HepG2 (cell line): ENCODE data around the gene TBX5. TPM values are rescaled to one million over a fixed set of nuclear protein-coding genes. Genes with fewer than 3 reads are reported as not detected.

Experiments
- ATAC-seq: fragments of 200-7000 bp; cut with Tn5 transposase; 3 replicates; pipeline ENCODE4 v1.9.1; 2020; ENCODE audit warnings: mild to moderate bottlenecking, moderate library complexity
- BruUV-seq: library from RNA; stranded (reverse); fragments of 400-500 nt; replicated peaks from 2 replicates; lab custom pipeline; 2021; lab: Mats Ljungman, UMichigan
- CTCF ChIA-PET: fragments of 300-600 bp; formaldehyde crosslinking; extraction: SDS; loops from one replicate; lab custom pipeline; 2021; ENCODE audit warnings: low total read pairs, inconsistent platforms, low intra/inter-chr PET ratio; lab: Yijun Ruan, JAX
- POLR2A ChIA-PET: fragments of 350-600 bp; sonication (Branson Sonifier 250); formaldehyde crosslinking; loops from one replicate; lab custom pipeline; 2020; ENCODE audit warnings: antibody characterized with exemption, inconsistent platforms; lab: Yijun Ruan, JAX
- DNase-seq: peaks from one replicate; pipeline ENCODE4 v3.0.0-alpha.2; 2015; ENCODE audit warnings: low spot score
- FAIRE-seq: peaks from 3 replicates; lab custom pipeline; 2011; peaks lifted over from hg19 to GRCh38; lab: Jason Lieb, UNC
- H2AFZ ChIP-seq: one replicate; pipeline ENCODE4 v1.6.1; 2011; ENCODE audit warnings: low read length, inconsistent platforms
- H3K27ac ChIP-seq: fragments of 300-600 bp; 3 replicates; pipeline ENCODE4 v1.8.0; 2011; ENCODE audit warnings: mixed run types, mild to moderate bottlenecking, mixed read lengths, low read length, inconsistent platforms; ENCODE audit not compliant: insufficient read depth; ENCODE audit errors: extremely low read length
- H3K27me3 ChIP-seq, 2 experiments: fragments of 200-600 bp in 1 of 2; 2 replicates in 1 of 2; 3 replicates in 1 of 2; pipeline versions ENCODE4 v1.6.0 to v1.8.0; 2011; ENCODE audit warnings: low read length in 2 of 2, mild to moderate bottlenecking in 2 of 2, moderate library complexity in 2 of 2, inconsistent platforms in 1 of 2; ENCODE audit not compliant: insufficient read depth in 2 of 2, control insufficient read depth in 1 of 2
- H3K36me3 ChIP-seq, 2 experiments: fragments of 200-600 bp in 1 of 2; replicated peaks in 1 of 2; 2 replicates in 1 of 2; 3 replicates in 1 of 2; pipeline versions ENCODE4 v1.5.1 to v1.8.0; 2011; ENCODE audit warnings: low read length in 2 of 2, inconsistent platforms in 1 of 2; ENCODE audit not compliant: insufficient read depth in 2 of 2, control insufficient read depth in 1 of 2
- H3K4me1 ChIP-seq: 2 replicates; pipeline ENCODE4 v1.5.1; 2012; ENCODE audit warnings: low read length, inconsistent platforms; ENCODE audit not compliant: insufficient read depth
- H3K4me2 ChIP-seq: 2 replicates; pipeline ENCODE4 v1.6.0; 2011; ENCODE audit warnings: low read depth, low read length, inconsistent platforms
- H3K4me3 ChIP-seq, 3 experiments: fragments of 200-600 bp in 1 of 3; sonication (generic), shearing (Covaris generic) in 1 of 3; replicated peaks in 1 of 3; 2 replicates each; pipeline ENCODE4 v1.5.1; 2011 to 2016; ENCODE audit warnings: low read length in 3 of 3, inconsistent platforms in 2 of 3, low read depth in 2 of 3, mild to moderate bottlenecking in 2 of 3, control low read depth in 1 of 3, mixed read lengths in 1 of 3; ENCODE audit not compliant: insufficient read depth in 1 of 3
- H3K79me2 ChIP-seq: one replicate; pipeline ENCODE4 v1.6.1; 2011; ENCODE audit warnings: low read length, inconsistent platforms; ENCODE audit not compliant: insufficient read depth
- H3K9ac ChIP-seq: 2 replicates; pipeline ENCODE4 v1.6.0; 2011; ENCODE audit warnings: mild to moderate bottlenecking, low read depth, low read length, inconsistent platforms; ENCODE audit not compliant: insufficient read depth
- H3K9me3 ChIP-seq: 2 replicates; pipeline ENCODE4 v1.5.1; 2012; ENCODE audit warnings: mild to moderate bottlenecking, low read length
- H4K20me1 ChIP-seq: 2 replicates; pipeline ENCODE4 v1.6.0; 2011; ENCODE audit warnings: inconsistent platforms, mild to moderate bottlenecking, low read length, moderate library complexity; ENCODE audit not compliant: insufficient read depth
- ATF1 ChIP-seq: IDR thresholded peaks from 2 replicates; pipeline ENCODE4 v1.6.1; 2016; ENCODE audit warnings: mild to moderate bottlenecking, control low read depth
- BCLAF1 ChIP-seq: fragments of 450-650 bp; IDR thresholded peaks from 2 replicates; pipeline ENCODE4 v1.6.1; 2017; ENCODE audit warnings: mild to moderate bottlenecking
- ZIK1 ChIP-seq: sonication (generic); formaldehyde crosslinking; IDR thresholded peaks from 2 replicates; pipeline ENCODE4 v1.5.0; 2020; ENCODE audit warnings: mild to moderate bottlenecking, low read depth, missing genetic modification reagents, borderline replicate concordance
- ZNF607 ChIP-seq: sonication (generic); formaldehyde crosslinking; IDR thresholded peaks from 2 replicates; pipeline ENCODE4 v1.5.1; 2020; ENCODE audit warnings: missing genetic modification reagents, mild to moderate bottlenecking, borderline replicate concordance
- ZUFSP ChIP-seq: sonication (generic); formaldehyde crosslinking; IDR thresholded peaks from 2 replicates; pipeline ENCODE4 v1.9.0; 2021; ENCODE audit warnings: missing genetic modification reagents, mild to moderate bottlenecking, borderline replicate concordance
- WGBS: methylation state at CpG from one replicate; pipeline ENCODE4 v1.1.6; 2017; ENCODE audit warnings: low lambda C conversion rate; 5-methylcytosine and 5-hydroxymethylcytosine counted together
- in situ Hi-C: cut with HindIII; loops from 2 replicates; pipeline ENCODE4 v1.10.0; 2017; ENCODE audit warnings: low pct_unique_long_range_greater_than_20kb; ENCODE audit not compliant: extremely low pct_ligation_motif_present
- intact Hi-C: fragments of 100-400 bp; cut with micrococcal nuclease; formaldehyde crosslinking; loops from one replicate; pipeline ENCODE4 v1.10.0; 2022; ENCODE audit not compliant: unreplicated experiment
- polyA plus RNA-seq, 8 experiments: library from polyadenylated mRNA; depleted of rRNA in 3 of 8; stranded (reverse) in 7 of 8; unstranded in 1 of 8; fragments of >200 nt; fragmentation: Illumina TruSeq in 4 of 8; extraction: Trizol in 4 of 8; gene quantifications; 2 replicates each; pipeline versions ENCODE4 v1.2.1 to v1.2.3, GENCODE V29; 2011 to 2016; ENCODE audit warnings: low read depth in 4 of 8, missing spikeins in 1 of 8, mixed read lengths in 1 of 8; ENCODE audit not compliant: insufficient read depth in 1 of 8
- total RNA-seq, 5 experiments: library from RNA; depleted of rRNA; stranded (reverse); fragments of >200 nt; fragmentation: Illumina TruSeq; extraction: Trizol; gene quantifications; 2 replicates each; pipeline ENCODE4 v1.2.3, GENCODE V29; 2016; ENCODE audit warnings: low read depth in 1 of 5

The TBX5 gene
- total and polyA plus RNA-seq, 2 of the 13 experiments (the other 11 are each of a cell fraction or from before 2014, with no cell fraction given) = not detected

- intact Hi-C loops = no loop called here
- H3K36me3 ChIP-seq = no peaks in the 10 kb centered on the region
- WGBS = 54% methylated on average over 39 of the region's 71 CpGs
- BruUV-seq = no TSS peak
- no peaks in the 10 kb centered on the region for H3K9me3 ChIP-seq
- ATAC-seq = no peak
- no peaks in the 10 kb centered on the region for H3K4me1 ChIP-seq
- H2AFZ ChIP-seq = no peak overlapping the region
- no peak overlapping the region for H3K4me2 ChIP-seq
- H3K9ac ChIP-seq = no peak overlapping the region
- FAIRE-seq = no peak
- ChIA-PET CTCF (no interaction called here), POLR2A (no interaction called here)
- no peaks in the 10 kb centered on the region for H4K20me1 ChIP-seq
- H3K4me3 ChIP-seq = no peak overlapping the region
- TF ChIP-seq ZUFSP = no peak
- no peak for TF ChIP-seq ATF1 (CRISPR knock-in tag)
- TF ChIP-seq ZNF607 (CRISPR knock-in tag) = no peak
- no peak for TF ChIP-seq BCLAF1
- TF ChIP-seq ZIK1 = no peak
- no peak overlapping the region for H3K27ac ChIP-seq
- no peak for DNase-seq
- in situ Hi-C loops = no loop called here
- no peaks in the 10 kb centered on the region for H3K79me2 ChIP-seq
- H3K27me3 ChIP-seq = peaks cover 4 to 85% of the 10 kb centered on the region in 2 experiments
Observed at GRCh38 chr12:114408886-114409851, 3.2 kb upstream of the TBX5 start.
